Stimulated activated CD4-positive, alpha-beta T cell treated with anti-CD3 and anti-CD28 coated beads, TNF-alpha, amount 100 ng/mL, for 48 hours (primary cell): ENCODE measurements around the gene IQSEC1.

Experiments used
- DNase-seq, 3 donors: peaks; one replicate each; pipeline ENCODE4 v3.0.0-alpha.2; 2020; ENCODE audit warnings: low read depth in 3 of 3

IQSEC1 gene

GRCh38 chr3:12908136-12908730 lies 165.0 kb downstream of the IQSEC1 start:
- DNase-seq: no peak

DNA sequence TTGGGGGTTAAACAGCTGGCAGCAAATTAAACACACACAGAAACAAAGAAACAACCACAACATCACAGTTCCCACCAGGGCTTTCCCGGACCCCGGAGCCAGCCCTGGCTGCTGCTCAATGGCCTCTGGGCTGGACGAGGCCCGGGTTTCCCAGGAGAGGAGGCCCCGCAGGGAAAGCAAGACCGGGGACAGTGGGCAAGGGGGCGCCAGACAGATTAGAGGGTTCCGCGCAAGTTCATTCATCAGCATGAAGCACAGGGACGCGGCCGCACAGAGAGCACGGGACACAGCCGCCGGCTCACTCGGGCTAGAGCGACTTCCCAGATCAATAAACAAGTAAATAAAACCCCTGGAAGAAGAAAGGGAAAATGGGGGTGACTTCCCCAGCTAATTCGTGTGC lies 165.5 kb downstream of the IQSEC1 start:
- no peak for DNase-seq

DNA sequence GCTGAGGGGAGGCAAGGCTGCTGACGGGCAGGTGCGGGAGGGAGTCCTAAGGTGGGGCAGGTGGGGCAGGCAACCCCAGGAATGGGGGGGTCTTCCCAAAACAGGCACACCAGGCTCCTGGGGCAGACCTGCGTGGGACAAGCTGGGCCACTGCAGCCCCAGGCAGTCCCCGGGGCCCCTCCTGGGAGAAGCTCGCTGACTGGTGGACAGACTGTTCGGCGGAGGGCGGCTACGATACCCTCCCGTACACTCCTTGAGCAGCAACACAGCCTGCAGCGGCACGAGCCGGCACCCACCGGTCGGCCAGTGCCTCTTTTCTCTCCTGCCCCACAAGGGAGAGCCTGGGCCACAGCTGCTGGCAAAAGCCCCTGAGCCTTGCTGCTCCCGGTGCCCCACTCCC lies 165.9 kb downstream of the IQSEC1 start:
- DNase-seq: no peak

DNA sequence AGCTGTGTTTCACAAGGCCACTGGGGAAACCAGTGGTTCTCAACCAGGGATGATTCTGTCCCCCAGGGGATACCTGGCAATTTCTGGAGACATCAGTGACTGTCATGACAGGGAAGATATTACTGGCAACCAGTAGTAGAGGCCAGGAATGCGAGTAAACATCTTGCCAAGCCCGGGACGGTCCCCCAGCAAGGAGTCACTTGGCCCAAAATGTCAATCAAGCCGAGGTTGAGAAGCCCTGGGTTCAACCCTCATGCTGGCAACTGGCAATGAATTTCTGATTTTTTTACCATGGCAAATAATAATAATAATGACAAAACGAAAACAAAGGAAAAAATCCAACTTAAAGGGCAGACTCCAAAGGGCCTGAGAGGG lies 166.3 kb downstream of the IQSEC1 start:
- no peak for DNase-seq

DNA sequence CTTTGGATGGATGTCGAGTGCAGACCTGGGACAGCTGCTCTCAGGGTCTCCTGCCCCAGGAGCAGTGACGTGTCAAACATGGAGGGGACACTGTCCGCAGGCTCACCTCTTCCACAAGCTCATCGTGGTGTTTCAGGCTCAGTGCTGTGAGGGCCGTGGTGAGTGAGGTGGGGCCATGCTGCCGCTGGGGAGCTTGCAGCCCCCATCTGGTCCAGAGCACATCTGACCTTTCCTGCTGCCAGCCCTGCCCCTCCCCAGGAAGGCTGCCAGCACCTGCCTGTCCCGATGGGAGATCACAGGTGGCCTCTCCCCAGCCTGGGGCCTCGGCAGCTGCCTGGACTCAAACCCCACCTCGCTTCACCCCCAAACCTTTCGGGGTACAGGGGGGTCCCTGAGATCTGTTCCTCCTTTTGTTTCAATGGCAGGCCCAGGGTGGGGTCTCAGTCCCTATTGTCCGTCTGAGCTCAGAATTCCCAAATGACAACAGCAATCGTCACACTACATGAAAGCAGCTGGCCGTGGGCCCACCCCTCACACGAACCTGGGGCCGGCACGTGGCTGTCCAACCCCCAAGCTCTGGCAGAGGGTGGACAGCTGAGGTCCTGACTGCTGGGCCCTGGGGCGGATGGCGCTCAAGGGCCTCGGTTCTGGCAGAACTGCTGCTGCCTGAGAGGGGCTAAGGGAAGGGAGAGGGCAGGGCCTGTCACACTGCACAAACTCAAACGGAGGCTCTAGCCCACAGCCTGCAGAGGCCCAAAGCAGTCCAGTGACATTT lies 166.9 kb downstream of the IQSEC1 start:
- no peak for DNase-seq

DNA sequence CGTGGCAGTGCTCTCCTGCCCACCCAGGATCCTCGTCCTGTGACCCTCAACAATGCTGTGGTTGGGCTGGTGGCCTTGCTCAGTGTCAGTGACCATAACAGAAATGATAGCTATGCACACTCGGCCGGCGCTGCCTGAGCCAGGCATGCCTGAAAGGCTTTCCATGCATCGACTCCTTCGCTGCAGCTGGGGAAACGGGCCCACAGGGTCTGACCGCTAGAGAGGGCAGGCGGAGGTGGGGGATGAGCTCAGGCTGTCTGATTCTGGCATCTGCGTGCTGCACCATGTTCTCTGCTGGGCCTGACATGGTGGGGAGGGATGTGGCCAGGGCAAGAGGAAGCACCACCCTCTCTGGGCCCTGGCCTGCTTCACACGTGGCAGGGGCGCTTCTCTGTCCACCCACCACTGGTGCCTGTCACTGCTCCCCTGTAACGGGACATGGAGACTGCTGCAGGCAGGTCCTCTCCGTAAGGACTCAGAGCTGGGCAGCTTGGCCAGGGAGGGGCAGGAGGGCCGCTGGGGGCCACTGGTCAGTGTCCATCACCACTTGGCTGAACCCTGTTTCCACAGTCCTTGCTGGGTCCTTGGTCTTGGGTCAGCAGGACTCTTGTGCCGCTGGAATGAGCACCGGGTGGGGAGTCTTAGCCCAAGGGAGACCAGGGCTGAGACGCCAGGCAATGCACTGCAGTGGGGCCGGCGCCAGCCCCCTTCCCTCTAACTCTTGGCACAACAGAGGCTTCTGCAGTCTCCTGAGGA lies 167.7 kb downstream of the IQSEC1 start:
- no peak for DNase-seq

GRCh38 chr3:12904951-12905315 lies 168.3 kb downstream of the IQSEC1 start:
- DNase-seq: no peak

GRCh38 chr3:12903881-12904280 lies 169.3 kb downstream of the IQSEC1 start:
- no peak for DNase-seq

DNA sequence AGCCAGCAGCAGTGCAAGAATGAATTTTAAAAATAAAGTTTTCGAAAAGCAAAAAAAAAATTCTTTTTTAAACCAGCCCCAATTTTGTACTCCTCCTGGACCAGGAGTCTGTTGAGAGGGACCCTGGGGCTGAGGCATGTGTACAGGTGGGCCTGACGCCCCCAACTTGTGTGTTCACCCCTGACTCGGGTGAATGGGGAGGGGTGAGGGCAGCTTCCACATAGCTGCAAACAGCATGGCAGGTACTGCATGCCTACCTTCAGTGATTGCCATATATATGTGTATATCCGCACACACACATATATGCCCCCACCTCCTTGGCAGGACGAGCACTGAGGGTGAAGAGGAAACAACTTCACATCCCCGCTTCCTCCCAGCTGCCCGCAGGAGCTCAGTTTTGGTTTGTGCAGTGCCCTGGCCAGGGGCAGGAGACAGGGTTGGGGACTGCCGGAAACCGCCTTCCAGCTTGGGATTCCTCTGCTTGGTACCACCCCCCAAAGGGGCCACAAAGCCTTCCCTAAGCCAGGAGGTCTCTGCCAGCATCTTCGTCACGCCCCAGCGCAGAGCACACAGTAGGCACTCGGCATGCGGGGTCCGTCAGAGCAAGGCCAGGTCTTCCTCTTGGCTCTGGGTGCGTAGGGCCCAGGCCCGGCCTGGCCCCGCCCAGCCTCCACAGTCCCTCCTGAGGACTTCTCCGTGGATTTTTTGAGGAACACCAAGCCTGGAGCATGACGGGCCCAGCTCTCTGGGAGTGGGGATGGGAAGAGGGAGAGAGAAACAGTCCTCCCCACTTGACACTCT lies 170.0 kb downstream of the IQSEC1 start:
- no peak for DNase-seq

DNA sequence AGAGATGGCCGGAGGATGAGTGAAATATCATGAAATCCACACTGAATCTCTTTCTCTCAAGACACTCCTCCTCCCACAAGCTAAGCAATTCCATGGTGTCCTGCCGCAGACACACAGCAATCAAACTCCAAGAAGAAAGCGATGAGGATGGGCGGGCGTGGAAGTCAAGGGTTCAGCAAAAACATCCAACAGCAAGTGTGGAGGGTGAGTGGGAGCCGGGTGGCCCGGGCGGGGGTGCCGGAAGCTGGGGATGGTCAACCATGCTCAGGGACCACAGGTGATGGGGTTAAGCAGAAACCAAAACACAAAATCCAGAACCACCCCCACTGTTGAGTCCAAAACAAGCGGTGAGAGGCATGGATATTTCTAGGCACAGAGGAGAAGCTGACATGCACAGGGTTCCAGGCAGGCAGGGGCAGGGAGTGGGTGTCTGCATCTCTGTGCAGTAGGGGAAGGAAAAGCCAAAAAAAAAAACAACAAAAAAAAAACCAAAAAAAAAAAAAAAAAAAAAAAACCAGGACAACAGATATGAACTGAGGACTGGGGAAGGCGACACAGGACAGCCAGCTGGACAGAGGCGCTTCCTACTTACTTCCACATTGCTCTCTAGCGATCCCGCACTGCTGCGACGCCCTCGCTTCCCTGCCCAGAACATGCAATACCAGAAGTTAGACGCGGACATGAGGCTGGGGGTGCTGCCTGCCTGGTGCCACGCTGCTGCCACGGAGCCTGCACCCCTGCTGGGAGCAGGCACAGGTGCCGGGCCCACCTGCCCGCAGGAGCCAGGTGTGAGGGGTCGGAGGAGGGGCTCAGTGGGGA lies 170.8 kb downstream of the IQSEC1 start:
- DNase-seq: no peak

- no peak for DNase-seq
Observed at GRCh38 chr3:12901623-12902045, 171.6 kb downstream of the IQSEC1 start.

GRCh38 chr3:12900885-12901411 lies 172.3 kb downstream of the IQSEC1 start:
- no peak for DNase-seq

DNA sequence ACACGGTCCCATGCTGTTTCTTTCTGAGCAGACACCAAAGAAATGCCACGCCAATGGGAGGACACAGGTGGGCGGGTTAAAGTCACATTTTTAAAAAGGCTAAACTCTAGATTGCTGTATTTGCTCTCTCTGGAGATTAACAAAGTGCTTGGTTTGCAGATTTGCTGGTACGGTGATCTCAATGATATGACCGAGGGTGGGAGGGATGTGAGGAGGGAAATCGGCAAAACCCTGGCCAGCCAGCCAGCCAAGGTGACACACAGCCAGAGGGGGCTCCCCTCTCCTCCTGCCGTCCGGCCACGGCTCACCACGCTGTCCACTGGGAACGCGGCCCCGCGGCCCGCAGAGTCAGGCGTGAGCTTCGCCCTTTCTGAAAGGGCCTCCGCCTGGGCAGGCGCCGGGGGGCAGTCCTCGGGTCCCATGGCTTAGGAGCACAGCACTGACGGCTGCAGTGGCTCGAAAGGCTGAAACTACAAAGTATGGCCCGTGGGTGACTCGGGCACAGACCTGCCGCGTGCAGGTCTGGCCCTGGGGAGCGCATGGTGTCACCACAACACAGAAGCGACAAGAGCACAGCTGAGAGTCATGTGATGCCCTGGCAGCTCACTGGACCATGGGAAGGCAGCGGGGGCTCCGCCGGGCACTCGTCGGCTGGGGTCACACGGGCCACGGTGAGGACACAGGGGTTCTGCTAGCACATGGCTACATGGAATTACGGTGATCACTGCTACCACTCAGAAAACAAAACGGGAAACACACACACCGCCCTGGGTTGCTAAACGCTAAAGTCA lies 174.1 kb downstream of the IQSEC1 start:
- no peak for DNase-seq

GRCh38 chr3:12898290-12898964 lies 174.8 kb downstream of the IQSEC1 start:
- DNase-seq: no peak

DNA sequence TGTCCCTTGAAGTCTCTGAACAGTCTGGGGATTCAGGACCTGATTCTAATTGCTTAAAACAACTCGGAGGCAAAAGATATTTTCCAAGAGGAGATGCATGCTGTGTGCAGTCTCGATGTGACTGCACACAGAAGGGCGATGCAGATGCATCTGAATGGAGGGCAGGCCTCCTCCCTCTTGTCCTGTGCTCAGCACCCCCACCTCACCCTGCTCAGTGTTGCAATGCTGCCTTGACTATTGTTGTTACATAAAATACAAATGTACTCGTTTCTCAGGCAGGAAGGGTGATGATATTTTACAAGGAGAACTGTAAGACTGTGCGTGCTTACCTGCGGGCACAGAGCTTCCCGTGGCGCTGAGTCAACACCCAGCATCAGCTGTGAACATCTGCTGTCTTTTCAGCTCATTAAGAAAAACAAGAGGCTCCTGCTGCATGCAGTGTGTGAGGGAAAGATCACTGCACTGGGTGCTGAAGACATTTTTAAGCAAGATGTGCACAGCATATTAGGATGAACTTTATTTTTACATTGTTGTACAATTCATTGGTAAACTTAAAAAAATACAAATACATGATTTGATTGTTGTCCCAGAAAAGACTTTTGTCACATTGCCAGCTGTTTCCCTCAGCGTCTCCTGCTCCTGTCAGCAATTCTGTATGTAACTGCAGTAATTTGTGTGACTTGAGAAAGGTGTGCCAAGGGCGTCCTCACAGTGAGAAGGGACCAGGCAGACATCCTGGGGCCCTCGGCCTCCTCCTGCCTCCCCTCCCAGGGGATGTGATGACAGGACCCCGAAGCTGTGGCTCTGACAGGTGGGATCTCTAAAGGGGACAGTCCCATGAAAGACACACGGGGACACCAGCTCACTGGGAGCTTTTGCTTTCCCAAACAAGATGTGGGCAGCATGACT lies 175.6 kb downstream of the IQSEC1 start:
- DNase-seq: no peak

GRCh38 chr3:12896063-12896985 lies 176.9 kb downstream of the IQSEC1 start:
- DNase-seq: no peak

- no peak for DNase-seq
Observed at GRCh38 chr3:12895391-12896062, 177.7 kb downstream of the IQSEC1 start.
